ENCODE results near the gene SLC43A2.
"Not testable (repeated sequence)": the region's sequence is repeated elsewhere in the genome, so short reads cannot be mapped to it uniquely, and the experiment has no call there.

The SLC43A2 gene

GRCh38 chr17:1590029-1590746, 38.4 kb downstream of the SLC43A2 start:
- DNase-seq (ENCODE audit: low spot score): no peak

DNA sequence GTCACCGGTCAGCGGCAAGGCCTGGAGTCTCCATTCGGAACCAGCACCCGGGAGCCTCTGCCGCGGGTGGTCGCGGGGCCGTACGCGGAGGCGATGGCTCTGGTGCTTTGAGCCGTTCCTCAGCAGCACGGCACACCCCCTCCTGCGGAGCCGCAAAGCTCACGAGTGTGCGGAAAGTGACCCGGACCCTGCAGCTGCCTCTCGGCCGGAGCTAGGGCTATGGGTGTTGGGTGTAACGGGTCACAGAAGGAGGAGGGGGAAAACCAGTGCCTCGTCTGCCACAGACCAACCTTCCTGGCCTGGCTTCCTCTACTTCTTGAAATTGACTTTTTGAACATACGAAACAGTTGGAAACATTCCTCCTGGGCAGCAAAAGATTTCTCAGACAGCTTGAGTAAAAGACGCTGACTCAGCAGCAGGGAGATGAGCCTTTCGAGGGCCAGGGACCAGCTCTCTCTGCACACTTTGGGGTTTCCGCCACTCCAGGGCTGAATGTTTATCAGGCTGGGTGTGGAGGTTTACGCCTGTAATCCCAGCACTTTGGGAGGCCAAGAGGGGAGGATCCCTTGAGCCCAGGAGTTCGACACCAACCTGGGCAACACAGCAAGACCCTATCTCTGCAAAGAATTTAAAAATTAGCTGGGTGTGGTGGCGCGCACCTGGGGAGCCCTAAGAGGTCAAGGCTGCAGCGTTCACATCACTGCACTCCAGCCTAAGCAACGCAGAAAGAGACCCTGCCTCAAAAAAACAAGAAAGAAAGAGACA, 39.6 kb downstream of the SLC43A2 start:
- no peak for DNase-seq (ENCODE audit: low spot score)

- no peak for DNase-seq (ENCODE audit: low spot score)
Measured at GRCh38 chr17:1584167-1584566, 44.5 kb downstream of the SLC43A2 start.

DNA sequence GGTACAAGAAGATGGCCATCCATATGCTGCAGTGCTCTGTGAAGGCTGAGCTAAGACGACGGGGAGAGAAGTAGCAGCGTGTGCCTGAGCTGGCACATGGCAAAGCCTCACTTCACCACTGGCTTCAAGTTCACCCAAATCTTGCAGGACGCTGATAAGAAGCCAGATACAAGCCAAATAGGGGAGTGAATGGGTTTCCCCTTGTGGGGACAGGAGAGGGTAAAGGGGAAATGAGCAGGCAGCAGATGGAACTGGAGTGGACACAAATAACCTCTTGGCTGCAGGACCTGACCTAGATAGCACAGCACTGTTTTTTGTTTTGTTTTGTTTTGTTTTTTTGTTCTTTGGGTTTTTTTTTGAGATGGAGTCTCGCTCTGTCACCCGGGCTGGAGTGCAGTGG, 45.1 kb downstream of the SLC43A2 start:
- DNase-seq (ENCODE audit: low spot score): no peak

- no peak for DNase-seq (ENCODE audit: low spot score)
Measured at GRCh38 chr17:1582374-1582773, 46.3 kb downstream of the SLC43A2 start.

DNA sequence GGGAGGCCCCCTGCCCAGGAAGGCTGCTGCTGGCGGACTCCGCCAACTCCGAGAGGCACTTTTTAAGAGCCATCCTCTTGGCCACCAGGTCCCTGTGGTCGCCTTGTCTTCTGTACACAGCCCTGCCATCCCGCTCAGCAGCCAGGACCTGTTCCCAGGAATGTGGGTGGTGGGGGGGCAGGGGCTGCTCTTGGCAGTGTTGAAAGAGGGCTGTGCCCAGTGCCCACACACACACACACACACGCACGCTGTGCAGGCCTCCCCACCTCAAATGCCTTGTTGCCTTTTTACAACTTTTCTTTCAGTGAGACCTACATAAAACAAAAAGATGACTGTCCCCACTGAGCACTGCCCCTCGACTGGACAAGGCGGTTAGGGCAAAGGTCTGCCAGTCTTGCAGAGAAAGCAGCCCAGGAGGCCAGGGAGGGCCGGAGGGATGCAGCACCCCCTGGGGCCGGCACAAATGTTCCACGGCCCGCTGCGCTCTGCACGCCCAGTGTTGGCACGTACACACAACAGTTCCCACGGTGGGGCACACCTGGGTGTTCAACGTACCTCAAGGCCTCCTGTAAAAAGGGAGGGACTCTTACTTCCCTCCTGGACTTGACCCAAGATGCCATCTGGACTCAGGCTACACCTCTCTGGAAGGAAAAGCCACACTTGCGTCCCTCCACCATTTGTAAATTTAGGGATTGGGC, 47.5 kb downstream of the SLC43A2 start:
- DNase-seq (ENCODE audit: low spot score): no peak

DNA sequence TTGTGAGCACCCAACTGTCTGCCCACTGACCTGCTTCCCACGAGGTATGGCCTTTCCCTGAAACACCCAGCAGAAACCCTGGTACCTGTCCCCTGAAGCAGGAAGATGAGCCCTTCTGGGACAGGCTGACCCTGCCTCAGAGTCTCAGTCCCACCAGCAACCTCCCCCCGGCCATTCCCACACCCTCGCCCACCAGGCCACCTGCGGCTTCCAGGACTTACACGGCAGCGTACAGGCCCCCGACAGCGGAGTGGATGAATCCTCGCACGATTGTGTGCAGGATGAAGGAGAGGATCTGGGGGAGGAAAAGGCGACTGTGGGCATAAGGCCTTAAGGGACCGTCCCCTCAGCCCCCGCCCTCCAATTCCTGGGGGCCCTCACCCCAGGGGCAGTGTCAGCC, 50.6 kb downstream of the SLC43A2 start:
- DNase-seq (ENCODE audit: low spot score): no peak

- DNase-seq (ENCODE audit: low spot score): no peak
Measured at GRCh38 chr17:1577583-1578013, 51.0 kb downstream of the SLC43A2 start.

- DNase-seq (ENCODE audit: low spot score): no peak
Measured at GRCh38 chr17:1577182-1577581, 51.5 kb downstream of the SLC43A2 start.

- no peak for DNase-seq (ENCODE audit: low spot score)
Measured at GRCh38 chr17:1576500-1576899, 52.1 kb downstream of the SLC43A2 start.

- no peak for DNase-seq (ENCODE audit: low spot score)
Measured at GRCh38 chr17:1574697-1575471, 53.8 kb downstream of the SLC43A2 start.

GRCh38 chr17:1573932-1574696, 54.5 kb downstream of the SLC43A2 start:
- peak; percentile 91 for DNase-seq (ENCODE audit: low spot score)

DNA sequence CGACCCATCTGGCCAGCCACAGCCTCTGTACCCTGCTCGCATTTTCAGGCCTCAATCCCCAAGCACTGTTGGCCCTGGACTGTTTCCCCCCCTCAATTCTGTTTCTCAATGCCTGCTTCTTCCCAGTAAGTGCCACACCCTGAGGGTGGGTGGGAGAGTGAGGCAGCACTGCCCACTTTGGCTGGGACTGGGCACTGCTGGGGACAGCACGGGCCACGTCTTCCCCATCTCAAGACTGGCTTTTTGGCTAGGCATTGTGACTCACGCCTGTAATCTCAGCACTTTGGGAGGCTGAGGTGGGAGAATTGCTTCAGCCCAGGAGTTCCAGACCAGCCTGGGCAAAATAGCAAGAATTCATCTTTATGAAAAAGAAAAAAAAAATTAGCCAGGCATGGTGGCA, 56.0 kb downstream of the SLC43A2 start:
- DNase-seq (ENCODE audit: low spot score): not testable (repeated sequence)

GRCh38 chr17:1571341-1571704, 57.3 kb downstream of the SLC43A2 start:
- no peak for DNase-seq (ENCODE audit: low spot score)

DNA sequence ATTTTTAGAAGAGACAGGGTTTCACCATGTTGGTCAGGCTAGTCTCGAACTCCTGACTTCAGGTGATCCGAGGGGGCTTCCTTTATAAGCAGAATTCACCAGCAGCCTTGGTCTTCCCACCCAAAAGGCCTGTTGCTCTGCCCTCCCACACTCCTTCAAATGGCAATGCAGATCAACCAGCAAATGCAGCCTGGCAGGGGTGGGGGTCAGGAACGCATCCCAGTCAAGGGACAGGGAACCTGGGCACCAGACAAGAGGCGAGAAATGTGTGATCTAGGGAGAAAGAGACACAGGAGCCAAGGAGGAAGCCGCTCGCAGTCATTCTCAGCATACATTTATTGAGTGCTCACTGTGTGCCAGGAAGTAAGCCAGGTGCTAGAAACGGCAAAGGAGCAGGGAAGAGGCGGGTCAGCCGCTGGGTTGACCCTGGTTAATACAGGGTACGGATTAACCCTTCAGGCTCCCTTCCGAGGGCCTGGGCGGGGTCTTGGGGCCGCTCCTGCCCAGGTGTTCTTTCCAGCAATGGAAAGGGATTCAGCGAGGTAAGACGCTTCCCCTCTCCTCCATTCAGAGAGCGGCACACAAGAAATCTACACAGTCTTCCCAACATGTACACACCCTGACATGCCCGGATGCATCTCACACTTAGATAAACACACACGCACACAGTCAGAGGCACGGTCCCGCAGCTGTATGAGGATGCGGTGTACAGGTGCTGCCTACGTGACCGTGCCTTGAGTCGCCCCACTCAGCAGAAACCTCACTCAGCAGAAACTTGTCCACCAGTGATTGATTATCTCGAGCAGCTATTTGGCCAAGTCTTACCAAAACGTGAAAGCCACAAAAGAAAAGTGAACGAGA, 59.5 kb downstream of the SLC43A2 start:
- no peak for DNase-seq (ENCODE audit: low spot score)

GRCh38 chr17:1566505-1567199, 62.0 kb downstream of the SLC43A2 start:
- no peak for DNase-seq (ENCODE audit: low spot score)

DNA sequence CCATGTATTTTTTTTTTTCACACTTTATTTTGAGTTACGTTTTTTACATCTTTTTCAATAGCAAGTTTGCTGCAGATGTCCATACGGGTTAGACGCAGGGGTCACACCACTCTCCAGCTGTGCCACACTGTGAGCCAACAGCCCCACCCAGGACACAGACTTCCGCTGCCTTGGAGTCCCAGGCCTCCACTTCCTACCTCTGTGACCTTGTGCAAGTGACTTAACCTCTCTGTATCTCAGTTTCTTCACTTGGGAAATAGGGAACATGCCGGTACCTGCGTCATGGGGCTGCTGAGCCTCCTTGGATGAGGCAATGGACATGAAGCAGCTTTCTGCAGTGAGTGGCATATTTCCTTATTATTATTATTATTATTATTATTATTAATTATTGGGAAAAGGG, 62.8 kb downstream of the SLC43A2 start:
- no peak for DNase-seq (ENCODE audit: low spot score)

DNA sequence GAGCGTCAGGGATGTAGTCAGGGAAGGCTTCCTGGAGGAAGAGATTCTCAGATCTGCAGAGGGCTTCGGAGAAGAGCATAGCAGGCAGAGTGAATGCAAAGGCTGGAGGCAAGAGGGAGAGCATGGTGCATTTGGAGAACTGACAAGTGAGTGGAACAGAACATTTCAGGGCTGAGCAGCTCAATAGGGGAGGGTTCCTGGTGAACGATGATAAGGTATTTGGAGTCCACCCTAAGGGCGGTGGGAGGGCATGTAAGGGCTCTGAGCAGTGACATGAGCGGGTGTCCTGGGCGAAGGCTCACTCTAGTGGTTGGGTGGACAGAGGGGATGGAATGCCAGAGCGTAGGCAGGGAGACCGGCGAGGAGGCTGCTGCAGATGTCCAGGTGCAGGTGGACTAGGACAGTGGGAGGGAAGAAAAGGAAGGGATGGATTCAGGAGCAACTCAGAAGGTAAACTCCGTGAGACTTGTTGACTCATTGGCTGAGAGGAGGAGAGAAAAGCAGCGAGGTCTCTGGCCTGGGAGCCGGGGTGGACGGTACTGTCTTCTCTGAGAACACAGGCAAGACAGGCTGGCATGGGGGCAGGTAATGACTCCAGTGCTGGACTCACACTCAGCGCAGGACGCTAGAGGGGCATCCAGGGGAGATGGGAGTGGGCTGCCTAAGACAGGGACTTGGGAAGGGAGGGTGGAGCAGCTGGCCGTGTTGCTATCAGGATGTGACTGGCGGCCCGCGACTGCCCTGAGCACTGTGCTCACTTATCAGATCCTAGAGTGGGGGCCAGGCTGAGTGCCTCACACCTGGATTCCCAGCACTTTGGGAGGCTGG, 64.6 kb downstream of the SLC43A2 start:
- no peak for DNase-seq (ENCODE audit: low spot score)

- DNase-seq (ENCODE audit: low spot score): peak; percentile 46
Measured at GRCh38 chr17:1563471-1563785, 65.2 kb downstream of the SLC43A2 start.
